GM18499 (cell line): ENCODE measurements around the gene PTGIS.

Experiments used
- ATAC-seq: cut with Tn5 transposase; IDR thresholded peaks from one replicate; pipeline ENCODE4 v1.9.1; 2021; ENCODE audit warnings: moderate number of reproducible peaks; ENCODE audit not compliant: insufficient read depth, unreplicated experiment

The PTGIS gene

GRCh38 chr20:49597825-49598395 lies 30.0 kb upstream of the PTGIS start:
- no peak for ATAC-seq

GRCh38 chr20:49595811-49596561 lies 28.0 kb upstream of the PTGIS start:
- no peak for ATAC-seq

- no peak for ATAC-seq
Observed at GRCh38 chr20:49595346-49595745, 27.4 kb upstream of the PTGIS start.

- no peak for ATAC-seq
Observed at GRCh38 chr20:49594931-49595315, 27.0 kb upstream of the PTGIS start.

GRCh38 chr20:49594143-49594930 lies 26.4 kb upstream of the PTGIS start:
- no peak for ATAC-seq

GRCh38 chr20:49593466-49594142 lies 25.7 kb upstream of the PTGIS start:
- ATAC-seq: no peak

- ATAC-seq: no peak
Observed at GRCh38 chr20:49592120-49592519, 24.2 kb upstream of the PTGIS start.

GRCh38 chr20:49591217-49591865 lies 23.4 kb upstream of the PTGIS start:
- no peak for ATAC-seq

- no peak for ATAC-seq
Observed at GRCh38 chr20:49590163-49591017, 22.5 kb upstream of the PTGIS start.

GRCh38 chr20:49589747-49590146 lies 21.8 kb upstream of the PTGIS start:
- ATAC-seq: no peak

GRCh38 chr20:49587111-49587570 lies 19.2 kb upstream of the PTGIS start:
- ATAC-seq: no peak

- no peak for ATAC-seq
Observed at GRCh38 chr20:49585585-49586245, 17.8 kb upstream of the PTGIS start.

GRCh38 chr20:49584418-49585382 lies 16.8 kb upstream of the PTGIS start:
- no peak for ATAC-seq

- no peak for ATAC-seq
Observed at GRCh38 chr20:49583669-49584417, 15.9 kb upstream of the PTGIS start.

- ATAC-seq: no peak
Observed at GRCh38 chr20:49583343-49583668, 15.4 kb upstream of the PTGIS start.

- ATAC-seq: no peak
Observed at GRCh38 chr20:49582413-49583334, 14.7 kb upstream of the PTGIS start.
